ENCODE results near the gene GAPT.

The GAPT gene

DNA sequence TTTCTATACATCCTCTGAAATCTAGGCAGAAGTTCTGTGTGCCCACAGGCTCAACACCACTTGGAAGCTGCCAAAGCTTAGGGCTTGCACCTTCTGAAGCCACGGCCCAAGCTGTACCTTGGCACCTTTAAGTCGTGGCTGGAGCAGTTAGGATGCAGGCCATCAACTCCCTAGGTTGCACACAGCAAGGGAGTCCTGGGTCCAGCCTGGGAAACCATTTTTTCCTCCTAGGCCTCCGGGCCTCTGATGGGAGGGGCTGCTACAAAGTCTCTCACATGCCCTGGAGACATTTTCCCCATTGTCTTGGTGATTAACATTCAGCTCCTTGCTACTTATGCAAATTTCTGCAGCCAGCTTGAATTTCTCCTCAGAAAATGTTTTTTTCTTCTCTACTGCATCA lies 15.8 kb upstream of the GAPT start:
- no peak for DNase-seq (ENCODE audit: low read depth)
- TF ChIP-seq, protein P1, sequence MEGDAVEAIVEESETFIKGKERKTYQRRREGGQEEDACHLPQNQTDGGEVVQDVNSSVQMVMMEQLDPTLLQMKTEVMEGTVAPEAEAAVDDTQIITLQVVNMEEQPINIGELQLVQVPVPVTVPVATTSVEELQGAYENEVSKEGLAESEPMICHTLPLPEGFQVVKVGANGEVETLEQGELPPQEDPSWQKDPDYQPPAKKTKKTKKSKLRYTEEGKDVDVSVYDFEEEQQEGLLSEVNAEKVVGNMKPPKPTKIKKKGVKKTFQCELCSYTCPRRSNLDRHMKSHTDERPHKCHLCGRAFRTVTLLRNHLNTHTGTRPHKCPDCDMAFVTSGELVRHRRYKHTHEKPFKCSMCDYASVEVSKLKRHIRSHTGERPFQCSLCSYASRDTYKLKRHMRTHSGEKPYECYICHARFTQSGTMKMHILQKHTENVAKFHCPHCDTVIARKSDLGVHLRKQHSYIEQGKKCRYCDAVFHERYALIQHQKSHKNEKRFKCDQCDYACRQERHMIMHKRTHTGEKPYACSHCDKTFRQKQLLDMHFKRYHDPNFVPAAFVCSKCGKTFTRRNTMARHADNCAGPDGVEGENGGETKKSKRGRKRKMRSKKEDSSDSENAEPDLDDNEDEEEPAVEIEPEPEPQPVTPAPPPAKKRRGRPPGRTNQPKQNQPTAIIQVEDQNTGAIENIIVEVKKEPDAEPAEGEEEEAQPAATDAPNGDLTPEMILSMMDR (IDR thresholded peaks at IDR 0.05; ENCODE audit: insufficient read depth, low read depth, low read length, missing control alignments), result no peak
- no peak overlapping the region for H3K4me3 ChIP-seq (ENCODE audit: low read depth, low read length)

DNA sequence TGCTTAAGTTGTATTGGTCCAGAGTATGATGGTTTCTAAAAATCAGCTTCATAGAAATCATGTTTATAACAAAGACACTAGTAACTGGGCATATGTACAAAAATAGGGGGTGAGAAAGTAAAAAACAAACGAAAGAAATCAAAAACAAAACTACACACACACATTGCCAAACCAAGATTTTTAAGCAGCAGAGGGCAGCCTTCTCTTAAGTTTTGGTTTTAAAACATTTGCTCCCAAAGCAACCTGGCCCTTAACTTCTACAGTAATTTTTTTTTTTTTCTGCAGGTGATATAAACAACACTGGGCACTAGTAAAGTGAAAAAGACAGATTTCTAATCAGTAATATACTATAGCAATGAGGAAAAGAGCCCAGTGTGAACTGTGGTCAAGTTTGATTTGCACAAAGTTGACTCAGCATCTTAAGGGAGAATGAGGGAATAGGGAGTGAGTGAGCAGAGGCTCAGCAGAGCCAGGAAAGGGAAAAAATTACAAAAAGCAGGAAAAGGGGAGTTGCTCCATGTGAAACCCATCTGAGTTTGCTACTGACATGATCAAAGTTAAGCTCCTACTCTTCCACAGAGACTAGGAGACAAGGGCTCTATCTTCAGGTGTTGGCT lies 13.4 kb upstream of the GAPT start:
- TF ChIP-seq, protein P1 (IDR thresholded peaks at IDR 0.05; ENCODE audit: insufficient read depth, low read depth, low read length, missing control alignments), result no peak
- H3K4me3 ChIP-seq (ENCODE audit: low read depth, low read length), result no peak overlapping the region

DNA sequence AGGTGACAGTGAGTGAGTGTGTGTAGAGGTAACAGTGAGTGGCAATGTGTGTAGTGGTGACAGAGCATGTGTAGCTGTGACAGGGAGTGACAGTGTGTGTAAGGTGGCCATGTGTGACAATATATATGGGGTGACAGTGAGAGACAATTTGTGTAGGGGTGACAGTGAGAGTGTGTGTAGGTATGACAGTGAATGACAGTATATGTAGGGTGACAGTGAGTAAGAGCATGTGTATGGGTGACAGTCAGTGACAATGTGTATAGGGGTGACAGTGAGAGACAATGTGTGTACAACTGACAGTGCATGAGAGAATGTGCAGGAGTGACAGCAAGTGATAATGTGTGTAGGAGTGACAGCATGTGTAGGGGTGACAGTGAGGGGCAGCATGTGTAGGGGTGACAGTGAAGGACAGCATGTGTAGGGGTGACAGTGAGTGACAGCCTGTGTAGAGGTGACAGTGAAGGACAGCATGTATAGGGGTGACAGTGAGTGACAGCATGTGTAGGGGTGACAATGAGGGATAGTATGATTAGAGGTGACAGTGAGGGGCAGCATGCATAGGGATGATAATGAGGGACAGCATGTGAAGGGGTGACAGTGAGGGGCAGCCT lies 10.1 kb upstream of the GAPT start:
- DNase-seq (ENCODE audit: low read depth), result no peak
- H3K4me3 ChIP-seq (ENCODE audit: low read depth, low read length), result no peak overlapping the region
- TF ChIP-seq, protein P1 (IDR thresholded peaks at IDR 0.05; ENCODE audit: insufficient read depth, low read depth, low read length, missing control alignments), result no peak

More for the DNA sequence above, 13.4 kb upstream of the GAPT start:
- no peak for DNase-seq (ENCODE audit: low read depth)

GRCh38 chr5:58481828-58482227 lies 9.4 kb upstream of the GAPT start:
- TF ChIP-seq, protein P1 (IDR thresholded peaks at IDR 0.05; ENCODE audit: insufficient read depth, low read depth, low read length, missing control alignments), result no peak
- H3K4me3 ChIP-seq (ENCODE audit: low read depth, low read length), result no peak overlapping the region
- no peak for DNase-seq (ENCODE audit: low read depth)

GRCh38 chr5:58482536-58482935 lies 8.7 kb upstream of the GAPT start:
- DNase-seq (ENCODE audit: low read depth), result no peak
- TF ChIP-seq, protein P1 (IDR thresholded peaks at IDR 0.05; ENCODE audit: insufficient read depth, low read depth, low read length, missing control alignments), result no peak
- H3K4me3 ChIP-seq (ENCODE audit: low read depth, low read length), result no peak overlapping the region

- no peak overlapping the region for H3K4me3 ChIP-seq (ENCODE audit: low read depth, low read length)
- DNase-seq (ENCODE audit: low read depth), result no peak
Measured at GRCh38 chr5:58484505-58484904, 6.7 kb upstream of the GAPT start.

More at GRCh38 chr5:58484505-58484904, 6.7 kb upstream of the GAPT start:
- TF ChIP-seq, protein P1 (IDR thresholded peaks at IDR 0.05; ENCODE audit: insufficient read depth, low read depth, low read length, missing control alignments), result no peak
